GM03348 (cell line): ENCODE data around the gene DTD1.

Source experiments
- DNase-seq: peaks from one replicate; pipeline ENCODE4 v3.0.0; 2012; ENCODE audit warnings: low spot score

Gene DTD1

DNA sequence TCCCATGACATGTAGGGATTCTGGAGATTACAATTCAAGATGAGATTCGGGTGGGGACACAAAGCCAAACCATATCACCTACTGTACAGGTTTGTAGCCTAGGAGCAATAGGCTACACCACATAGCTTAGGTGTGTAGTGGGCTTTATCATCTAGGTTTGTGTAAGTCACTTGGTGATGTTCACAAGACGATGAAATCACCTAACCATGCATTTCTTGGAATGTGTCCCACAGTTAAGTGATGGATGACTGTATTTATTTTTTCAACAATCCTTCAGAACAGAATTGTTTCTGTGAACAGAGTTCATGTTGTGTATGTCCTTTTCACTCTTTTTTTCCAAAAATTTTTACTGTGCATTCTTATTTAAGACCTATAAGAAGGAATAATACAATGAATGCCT lies 76.1 kb downstream of the DTD1 start:
- no peak for DNase-seq

DNA sequence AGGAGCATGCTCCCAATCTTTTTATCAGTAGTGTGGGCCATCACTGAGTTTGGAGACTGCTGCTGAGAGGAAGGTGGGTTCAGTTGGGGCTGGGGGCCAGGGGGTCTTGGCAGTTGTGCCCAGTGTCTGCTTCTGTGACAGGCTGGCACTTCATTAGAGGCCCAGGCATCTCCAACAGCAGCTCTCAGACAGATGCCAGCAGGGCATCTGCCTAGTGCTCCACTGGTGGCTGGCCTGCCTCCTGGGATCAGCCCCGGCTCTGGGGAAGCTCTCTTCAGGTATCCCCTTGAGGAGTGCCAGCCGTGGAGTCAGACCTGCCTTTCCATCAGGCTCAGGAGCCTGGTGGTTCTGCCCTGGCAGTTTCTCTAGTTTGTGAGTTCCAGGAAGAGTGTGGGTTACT lies 77.3 kb downstream of the DTD1 start:
- no peak for DNase-seq

GRCh38 chr20:18666803-18667415 lies 79.1 kb downstream of the DTD1 start:
- no peak for DNase-seq

DNA sequence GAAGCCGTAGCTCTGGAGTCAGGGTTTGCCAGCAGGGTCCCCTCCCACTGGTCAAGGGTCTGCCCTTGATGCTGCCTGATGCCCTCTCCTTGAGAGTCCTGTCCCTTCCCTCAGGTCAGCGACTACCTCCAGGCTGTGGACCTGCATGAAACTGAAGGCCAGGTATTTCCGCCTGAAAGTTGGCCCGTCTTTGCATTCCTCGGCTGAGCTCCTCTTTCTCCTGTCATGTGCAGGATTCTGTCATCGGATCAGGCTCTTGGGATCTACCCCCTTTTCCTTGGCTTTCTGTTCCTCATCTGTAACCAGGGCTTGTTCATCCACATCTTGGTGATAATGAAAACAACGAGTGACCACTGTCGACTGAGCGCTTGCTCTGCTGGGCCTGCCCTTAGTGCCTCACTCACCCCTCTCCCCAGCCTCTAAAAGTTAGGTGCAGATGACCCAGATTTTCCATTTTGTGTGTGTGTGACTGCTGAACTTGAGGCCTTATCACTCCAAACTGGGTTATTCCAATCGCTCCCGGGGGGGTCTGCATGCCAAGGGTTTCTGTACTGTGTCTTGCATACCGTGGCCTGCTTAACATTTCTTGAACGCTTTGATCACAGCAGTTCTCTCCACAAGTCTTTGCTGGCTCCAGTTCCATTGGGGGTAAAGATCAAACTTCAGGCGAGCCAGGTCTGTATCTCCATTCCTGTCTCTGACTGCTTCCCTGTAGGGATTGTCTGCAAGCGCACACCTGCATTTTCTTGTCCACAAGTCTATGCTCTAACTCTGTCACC lies 81.6 kb downstream of the DTD1 start:
- DNase-seq, result no peak

DNA sequence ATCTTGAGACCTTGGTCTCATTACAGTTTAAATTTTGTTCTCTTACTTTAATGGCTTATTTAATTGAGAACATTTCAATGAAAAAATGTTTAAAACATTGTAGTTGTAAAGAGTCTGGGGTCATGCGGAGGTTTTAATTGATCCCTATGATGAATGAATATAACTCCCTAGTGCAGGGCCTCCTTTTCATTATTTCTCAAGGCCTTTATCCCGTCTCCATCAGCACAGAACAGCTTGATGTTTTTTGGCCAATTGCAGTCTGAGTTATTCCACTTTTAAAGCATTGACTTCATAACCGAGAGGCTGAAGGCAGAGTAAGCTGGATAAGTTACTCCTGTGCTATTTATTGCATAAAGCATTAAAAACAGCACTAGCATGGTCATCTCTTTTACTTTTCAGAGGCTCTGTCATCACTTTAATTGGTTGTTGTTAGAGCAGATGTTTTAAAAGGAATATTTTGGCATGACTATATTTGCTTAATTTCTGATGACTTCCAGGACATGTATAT lies 83.4 kb downstream of the DTD1 start:
- no peak for DNase-seq

DNA sequence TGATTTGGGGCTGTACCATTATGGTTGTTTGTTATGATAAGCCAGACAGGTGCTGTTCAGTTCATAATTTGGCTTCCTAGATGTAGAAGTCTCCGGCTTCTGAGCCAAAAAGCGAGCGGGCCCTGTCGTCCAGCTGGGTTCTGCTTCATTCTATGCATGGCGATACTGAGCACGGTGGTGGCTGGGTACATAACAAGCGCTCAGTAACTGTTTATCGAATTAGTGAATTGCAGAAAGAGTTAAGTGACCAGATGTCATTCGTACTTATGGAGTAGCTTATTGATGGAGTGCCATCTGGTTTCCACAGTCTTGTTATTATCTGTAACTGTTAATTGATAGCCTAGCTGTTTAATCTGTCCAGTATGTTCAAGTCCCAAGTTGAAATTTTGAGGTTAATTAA lies 85.0 kb downstream of the DTD1 start:
- DNase-seq, result no peak

- no peak for DNase-seq
Observed at GRCh38 chr20:18676396-18676795, 88.5 kb downstream of the DTD1 start.

GRCh38 chr20:18677126-18677525 lies 89.3 kb downstream of the DTD1 start:
- DNase-seq, result no peak

DNA sequence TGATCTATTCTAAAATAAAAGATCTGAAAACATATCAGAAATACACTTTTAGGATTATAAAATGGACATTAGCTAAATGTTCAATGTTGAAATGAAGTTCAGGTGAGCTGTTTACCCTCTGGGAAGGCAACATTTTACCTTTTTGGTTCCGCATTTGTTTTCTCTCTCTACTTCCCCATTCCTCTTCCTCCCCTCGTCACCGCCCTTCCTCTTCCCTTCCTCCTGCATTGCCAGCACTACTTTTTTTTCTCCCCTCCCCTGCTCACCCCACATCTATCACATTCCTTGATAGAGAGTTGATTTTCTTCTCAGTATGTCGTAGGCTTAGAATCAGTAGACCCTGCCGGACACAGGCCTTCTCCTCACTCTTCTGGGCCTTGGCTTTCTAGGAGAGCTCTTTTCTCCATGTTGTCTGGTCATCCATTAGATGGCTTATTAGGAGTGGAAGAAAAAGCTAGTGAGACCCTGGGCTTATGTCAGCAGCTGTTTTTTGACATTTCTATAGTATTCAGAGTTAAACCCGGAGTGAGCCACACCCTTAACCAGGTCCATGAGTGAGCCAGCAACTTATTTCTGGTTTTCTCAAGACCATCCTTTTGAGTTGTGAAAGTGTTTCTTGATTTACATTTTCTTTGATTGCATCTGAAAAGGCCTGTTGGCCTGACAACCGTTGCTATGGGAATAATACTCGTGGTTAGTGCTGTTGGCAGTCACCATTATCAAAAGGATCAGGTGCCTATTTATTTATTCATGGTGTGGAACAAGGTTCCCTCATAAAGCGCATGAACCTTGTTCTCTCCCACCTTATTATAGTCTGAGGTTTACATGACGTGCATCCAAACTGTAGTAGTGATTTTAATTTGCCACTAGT lies 90.9 kb downstream of the DTD1 start:
- DNase-seq, result no peak

GRCh38 chr20:18683839-18684238 lies 96.0 kb downstream of the DTD1 start:
- DNase-seq, result no peak

DNA sequence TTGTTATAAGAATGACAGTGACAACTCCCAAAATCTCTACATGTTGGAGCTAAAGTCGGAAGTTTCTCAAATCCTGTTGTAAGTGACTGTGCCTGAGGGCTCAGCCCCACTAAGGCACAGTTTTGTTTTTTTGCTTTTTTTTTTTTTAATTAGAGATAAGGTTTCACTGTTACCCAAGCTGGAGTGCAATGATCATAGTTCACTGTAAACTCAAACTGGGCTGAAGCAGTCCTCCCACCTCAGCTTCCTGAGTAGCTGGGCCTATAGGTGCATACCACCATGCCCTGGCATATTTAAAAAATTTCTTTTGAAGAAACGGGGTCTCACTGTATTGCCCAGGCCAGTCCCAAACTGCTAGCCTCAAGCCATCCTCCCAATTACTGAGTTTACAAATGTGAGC lies 96.9 kb downstream of the DTD1 start:
- DNase-seq, result no peak

DNA sequence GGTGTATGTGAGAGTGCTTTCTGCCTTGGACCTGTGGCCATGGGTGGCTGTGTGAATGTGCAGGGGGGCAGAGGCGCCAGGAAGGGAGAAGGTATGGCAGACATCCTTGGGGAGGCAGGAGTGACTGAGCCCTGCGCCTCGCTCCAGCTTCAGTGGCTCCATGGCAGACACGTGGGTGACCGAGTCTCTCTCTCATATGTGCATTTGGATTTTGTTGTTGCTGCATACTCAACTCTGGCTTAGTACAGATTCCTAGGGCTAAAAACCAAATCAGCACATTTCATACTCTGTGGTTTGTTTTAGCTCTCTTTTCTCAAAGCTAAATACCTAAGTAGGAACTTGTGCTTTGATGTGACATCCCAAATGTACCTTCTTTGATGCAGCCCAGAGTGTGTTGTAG lies 97.6 kb downstream of the DTD1 start:
- DNase-seq, result no peak

- DNase-seq, result no peak
Observed at GRCh38 chr20:18686696-18687095, 98.8 kb downstream of the DTD1 start.

DNA sequence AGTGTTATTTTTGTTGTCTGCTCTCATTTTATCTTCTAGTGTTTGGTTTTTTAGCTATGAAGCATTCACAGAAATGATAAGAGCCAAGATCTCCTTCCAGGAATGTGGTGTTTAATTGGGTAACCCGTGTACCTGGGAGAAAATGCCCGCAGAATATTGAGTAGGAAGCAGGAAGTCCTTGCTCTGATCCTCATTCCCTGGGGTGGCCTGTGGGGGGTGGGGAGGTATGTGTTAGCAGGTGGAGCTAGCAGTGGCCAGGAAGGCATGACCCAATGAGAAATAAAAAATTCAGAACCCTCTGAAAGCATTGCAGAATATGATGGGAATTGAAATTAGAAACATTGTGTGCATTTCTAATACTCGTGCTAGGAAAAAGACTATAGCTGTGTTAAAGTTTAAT lies 100.8 kb downstream of the DTD1 start:
- no peak for DNase-seq

DNA sequence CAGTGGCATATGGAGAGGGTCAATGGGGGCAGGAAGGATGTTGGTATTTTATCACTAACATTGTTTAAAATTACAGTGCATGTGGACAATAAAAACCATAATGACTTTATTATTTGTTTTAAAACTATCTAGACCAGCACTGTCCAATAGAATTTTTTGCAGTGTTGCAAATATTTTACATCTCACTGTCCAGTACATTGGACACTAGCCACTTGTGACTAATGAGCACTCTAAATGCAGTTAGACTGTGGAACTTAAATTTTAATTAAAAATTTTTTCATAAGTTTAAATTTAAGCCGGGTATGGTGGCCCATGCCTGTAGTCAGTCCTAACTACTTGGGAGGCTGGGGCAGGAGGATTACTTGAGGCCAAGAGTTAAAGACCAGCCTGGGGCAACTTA lies 101.7 kb downstream of the DTD1 start:
- no peak for DNase-seq

- no peak for DNase-seq
Observed at GRCh38 chr20:18692447-18692846, 104.6 kb downstream of the DTD1 start.

GRCh38 chr20:18694071-18694470 lies 106.2 kb downstream of the DTD1 start:
- DNase-seq, result no peak

GRCh38 chr20:18695175-18695574 lies 107.3 kb downstream of the DTD1 start:
- no peak for DNase-seq

- no peak for DNase-seq
Observed at GRCh38 chr20:18698735-18699380, 111.0 kb downstream of the DTD1 start.

- no peak for DNase-seq
Observed at GRCh38 chr20:18701969-18702368, 114.1 kb downstream of the DTD1 start.

GRCh38 chr20:18702736-18703135 lies 114.9 kb downstream of the DTD1 start:
- peak; percentile 68 for DNase-seq

DNA sequence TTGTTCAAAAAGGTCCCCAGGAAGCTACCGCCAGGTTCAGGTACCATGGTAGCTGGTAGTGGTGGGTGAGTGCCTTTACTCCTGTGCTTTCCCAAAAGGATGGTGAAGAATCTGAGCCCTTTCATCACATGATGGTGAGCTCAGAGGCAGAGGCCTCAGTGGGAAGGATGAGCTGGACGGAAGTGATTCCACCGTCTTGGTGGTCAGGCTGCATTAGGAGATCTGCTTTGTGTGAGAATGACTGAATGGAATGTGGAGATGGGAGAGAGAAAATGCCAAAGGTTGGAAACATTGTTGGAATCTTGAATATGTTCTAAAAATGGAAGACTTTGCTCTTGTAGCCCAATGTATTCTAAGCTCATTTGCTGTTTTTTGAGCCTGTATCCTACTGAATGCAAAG lies 117.6 kb downstream of the DTD1 start:
- DNase-seq, result peak; percentile 89
